Upper lobe of left lung (tissue), 6 donors: Measurements from ENCODE around the gene EVI5L. TPM values are rescaled to one million over a fixed set of nuclear protein-coding genes. Genes with fewer than 3 reads are reported as not detected.

ENCODE experiments used
- ATAC-seq, 2 donors: fragments of 200-7000 bp; cut with Tn5 transposase; one replicate each; pipeline ENCODE4 v1.9.1; 2022; ENCODE audit warnings: mild to moderate bottlenecking in 2 of 2, moderate library complexity in 2 of 2; ENCODE audit not compliant: low FRiP score in 2 of 2
- DNase-seq, 2 donors: peaks; one replicate each; pipeline ENCODE4 v3.0.0-alpha.2; 2019 to 2020
- H3K27ac ChIP-seq, 4 donors: fragments of 200-600 bp; sonication (generic); one replicate each; pipeline ENCODE4 v1.5.1; 2016 to 2019
- H3K27me3 ChIP-seq, 4 donors: fragments of 200-600 bp; sonication (generic); one replicate each; pipeline ENCODE4 v1.5.1; 2017 to 2019
- H3K36me3 ChIP-seq, 4 donors: fragments of 200-600 bp; sonication (generic); one replicate each; pipeline ENCODE4 v1.5.1; 2016 to 2019
- H3K4me1 ChIP-seq, 4 donors: fragments of 200-600 bp; sonication (generic); one replicate each; pipeline ENCODE4 v1.5.1; 2018 to 2019
- H3K4me3 ChIP-seq, 4 donors: fragments of 200-600 bp; sonication (generic); one replicate each; pipeline ENCODE4 v1.5.1; 2017 to 2019; ENCODE audit warnings: mild to moderate bottlenecking in 2 of 4, moderate library complexity in 1 of 4
- H3K9me3 ChIP-seq, 4 donors: fragments of 200-600 bp; sonication (generic); one replicate each; pipeline ENCODE4 v1.5.1; 2018 to 2019
- EP300 ChIP-seq, 4 donors: sonication (generic); formaldehyde crosslinking; IDR thresholded peaks; one replicate each; pipeline ENCODE4 v1.5.1; 2017; ENCODE audit warnings: antibody characterized with exemption in 4 of 4, control low read depth in 2 of 4
- POLR2A ChIP-seq, 4 donors: fragments of 450-650 bp; IDR thresholded peaks; one replicate each; pipeline ENCODE4 v1.5.1; 2016 to 2017; ENCODE audit warnings: antibody characterized with exemption in 4 of 4, mild to moderate bottlenecking in 2 of 4
- POLR2AphosphoS5 ChIP-seq, 2 donors: sonication (generic); formaldehyde crosslinking; IDR thresholded peaks; one replicate each; pipeline ENCODE4 v1.5.1; 2017; ENCODE audit warnings: antibody characterized with exemption in 2 of 2
- WGBS, 2 donors: methylation state at CpG; one replicate each; pipeline ENCODE4 v1.1.5; 2017 to 2018; 5-methylcytosine and 5-hydroxymethylcytosine counted together
- total RNA-seq, 6 donors: library from RNA; depleted of rRNA in 4 of 6; stranded (reverse); fragments of >200 nt in 4 of 6; gene quantifications; one replicate each; pipeline versions ENCODE4 v1.1.0 to v1.2.1, GENCODE V29; 2016 to 2021
- TF ChIP-seq, protein P1 (sequence below), 6 experiments: fragments of 450-650 bp in 4 of 6; fragments of 200-600 bp in 2 of 6; sonication (generic) in 2 of 6; IDR thresholded peaks; one replicate each; pipeline ENCODE4 v1.5.1; 2016 to 2019; ENCODE audit warnings: antibody characterized with exemption in 6 of 6
- donor health status: DM: no; HTN: no; CAD: no; lungs with moderate emphysema.
- donor health status: DM: no; HTN: yes; CAD: no; lungs with severe emphysema.

EVI5L gene
- total RNA-seq, 6 donors from 2014 or later = 12.0 to 24.1 (median 15.6) TPM

DNA sequence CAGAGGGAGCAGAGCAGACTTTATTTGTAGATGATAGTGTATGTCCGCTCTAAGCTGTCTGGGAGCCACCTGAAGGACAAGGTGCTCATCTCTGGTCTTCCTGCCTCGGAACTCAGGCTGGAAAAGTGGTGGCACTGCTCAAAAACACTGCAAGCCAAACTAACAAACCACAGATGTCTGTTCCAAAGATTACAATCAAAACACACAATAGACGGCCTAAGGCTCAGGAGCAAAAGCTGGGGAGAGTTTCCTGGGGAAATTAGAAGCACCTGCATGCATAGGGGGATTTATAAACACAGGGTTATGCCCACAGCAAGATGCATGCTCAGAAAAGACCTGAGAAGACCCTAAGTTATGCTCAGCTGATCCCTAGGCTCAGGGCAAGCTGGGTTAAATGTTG is 9.4 kb upstream of the EVI5L start:
- ATAC-seq = no peak
- WGBS, 2 donors = 51 to 60% methylated on average over 2 to 3 of the region's 3 CpGs
- TF ChIP-seq, protein P1, sequence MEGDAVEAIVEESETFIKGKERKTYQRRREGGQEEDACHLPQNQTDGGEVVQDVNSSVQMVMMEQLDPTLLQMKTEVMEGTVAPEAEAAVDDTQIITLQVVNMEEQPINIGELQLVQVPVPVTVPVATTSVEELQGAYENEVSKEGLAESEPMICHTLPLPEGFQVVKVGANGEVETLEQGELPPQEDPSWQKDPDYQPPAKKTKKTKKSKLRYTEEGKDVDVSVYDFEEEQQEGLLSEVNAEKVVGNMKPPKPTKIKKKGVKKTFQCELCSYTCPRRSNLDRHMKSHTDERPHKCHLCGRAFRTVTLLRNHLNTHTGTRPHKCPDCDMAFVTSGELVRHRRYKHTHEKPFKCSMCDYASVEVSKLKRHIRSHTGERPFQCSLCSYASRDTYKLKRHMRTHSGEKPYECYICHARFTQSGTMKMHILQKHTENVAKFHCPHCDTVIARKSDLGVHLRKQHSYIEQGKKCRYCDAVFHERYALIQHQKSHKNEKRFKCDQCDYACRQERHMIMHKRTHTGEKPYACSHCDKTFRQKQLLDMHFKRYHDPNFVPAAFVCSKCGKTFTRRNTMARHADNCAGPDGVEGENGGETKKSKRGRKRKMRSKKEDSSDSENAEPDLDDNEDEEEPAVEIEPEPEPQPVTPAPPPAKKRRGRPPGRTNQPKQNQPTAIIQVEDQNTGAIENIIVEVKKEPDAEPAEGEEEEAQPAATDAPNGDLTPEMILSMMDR (IDR thresholded peaks at IDR 0.05) = no peak

DNA sequence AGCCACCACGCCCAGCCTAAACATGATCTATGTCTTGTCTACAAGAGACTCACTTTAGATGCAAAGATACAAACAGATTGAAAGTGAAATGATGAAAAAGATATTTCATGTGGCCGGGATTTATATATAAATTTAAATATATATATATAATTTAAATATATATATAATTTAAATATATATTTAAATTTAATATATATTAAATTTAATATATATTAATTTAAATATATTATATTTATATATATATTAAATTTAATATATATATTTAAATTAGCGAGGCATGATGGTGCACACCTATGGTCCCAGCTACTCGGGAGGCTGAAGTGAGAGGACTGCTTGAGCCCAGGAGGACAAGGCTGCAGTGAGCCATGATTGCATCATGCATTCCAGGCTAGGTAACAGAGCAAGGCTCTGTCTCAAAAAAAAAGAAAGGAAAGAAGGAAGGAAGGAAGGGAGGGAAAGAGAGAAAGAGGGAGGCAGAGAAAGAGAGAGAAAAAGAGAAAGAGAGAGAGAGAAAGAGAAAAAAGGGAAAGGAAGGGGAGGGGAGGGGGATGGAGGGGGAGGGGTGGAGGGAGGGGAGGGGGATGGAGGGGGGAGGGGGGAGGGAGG is 7.0 kb upstream of the EVI5L start:
- DNase-seq (no peak), ATAC-seq (no peak)
- Histone ChIP-seq H3K27ac (no peak overlapping the region), H3K4me3 (no peak overlapping the region), H3K9me3 (peaks cover 0 to 3% (median under 1%) of the 10 kb centered on the region in 4 donors), H3K36me3 (no peaks in the 10 kb centered on the region), H3K27me3 (no peaks in the 10 kb centered on the region), H3K4me1 (no peaks in the 10 kb centered on the region)
- TF ChIP-seq, protein P1 (IDR thresholded peaks at IDR 0.05) = no peak
- TF ChIP-seq POLR2A (IDR thresholded peaks at IDR 0.05) (no peak), EP300 (IDR thresholded peaks at IDR 0.05) (no peak)
- WGBS, 2 donors = 93 to 95% methylated on average over 4 of the region's 4 CpGs

More for the DNA sequence above, 9.4 kb upstream of the EVI5L start:
- peaks cover 0 to 15% (median 13%) of the 10 kb centered on the region in 4 donors for H3K9me3 ChIP-seq
- no peak overlapping the region for H3K27ac ChIP-seq
- H3K36me3 ChIP-seq = no peaks in the 10 kb centered on the region
- H3K27me3 ChIP-seq = no peaks in the 10 kb centered on the region
- no peaks in the 10 kb centered on the region for H3K4me1 ChIP-seq
- H3K4me3 ChIP-seq = no peak overlapping the region
- DNase-seq = no peak

GRCh38 chr19:7823686-7824301 is 6.2 kb upstream of the EVI5L start:
- Histone ChIP-seq H3K4me1 (peaks cover 0 to 1% (median under 1%) of the 10 kb centered on the region in 4 donors), H3K27me3 (no peaks in the 10 kb centered on the region), H3K27ac (no peak overlapping the region), H3K9me3 (no peaks in the 10 kb centered on the region), H3K4me3 (no peak overlapping the region), H3K36me3 (no peaks in the 10 kb centered on the region)
- 62 to 63% methylated on average over 9 of the region's 9 CpGs for WGBS, 2 donors
- ATAC-seq = no peak
- no peak for DNase-seq
- TF ChIP-seq, protein P1 (IDR thresholded peaks at IDR 0.05) = no peak
- TF ChIP-seq EP300 (IDR thresholded peaks at IDR 0.05) = no peak
- TF ChIP-seq POLR2A (IDR thresholded peaks at IDR 0.05) = no peak
- no peak for TF ChIP-seq POLR2AphosphoS5 (IDR thresholded peaks at IDR 0.05)

- no peaks in the 10 kb centered on the region for H3K9me3 ChIP-seq
- DNase-seq = no peak
- H3K27me3 ChIP-seq = no peaks in the 10 kb centered on the region
- peaks cover 24 to 42% (median 33%) of the 10 kb centered on the region in 4 donors for H3K4me1 ChIP-seq
- no peaks in the 10 kb centered on the region for H3K36me3 ChIP-seq
- ATAC-seq = no peak
- TF ChIP-seq POLR2A (IDR thresholded peaks at IDR 0.05) (no peak), EP300 (IDR thresholded peaks at IDR 0.05) (no peak), POLR2AphosphoS5 (IDR thresholded peaks at IDR 0.05) (no peak)
- TF ChIP-seq, protein P1 (IDR thresholded peaks at IDR 0.05) = no peak
- H3K27ac ChIP-seq = no peak overlapping the region
- 4 to 9% methylated on average over 17 to 18 of the region's 18 CpGs for WGBS, 2 donors
- H3K4me3 ChIP-seq = peak overlapping the region in 3 of 4 donors; percentile 77 to 95 (median 87)
Observed at GRCh38 chr19:7829166-7829520, 875 bp upstream of the EVI5L start.
